ENCODE measurements around the gene CCDC12. TPM values are rescaled to one million over a fixed set of nuclear protein-coding genes. Genes with fewer than 3 reads are reported as not detected.

The CCDC12 gene
- total and polyA plus RNA-seq, 9 of the 15 experiments (the other 6 are each of a cell fraction or from before 2014, with no cell fraction given): 8.9 to 201 (median 86.9) TPM

GRCh38 chr3:46875560-46875959 is 101.0 kb downstream of the CCDC12 start:
- Histone ChIP-seq H4K20me1 (replicated peaks; ENCODE audit: control insufficient read depth, insufficient read depth, low read length) (peaks cover 19% of the 10 kb centered on the region), H3K27me3 (ENCODE audit: control insufficient read depth in 2 of 2, insufficient read depth in 2 of 2, low read length in 2 of 2) (peaks cover 24 to 71% of the 10 kb centered on the region in 2 experiments), H3K27ac (ENCODE audit: extremely low read depth, low read depth, low read length) (no peak overlapping the region), H3K4me2 (ENCODE audit: insufficient read depth, low read length) (no peak overlapping the region), H3K4me1 (replicated peaks in 1 of 2; ENCODE audit: control insufficient read depth in 2 of 2, insufficient read depth in 2 of 2, low read length in 2 of 2) (peaks cover 0 to 4% of the 10 kb centered on the region in 2 experiments; a peak in 1 of 5 replicates), H3K4me3 (no peak overlapping the region), H2AFZ (ENCODE audit: low read depth, low read length) (no peak overlapping the region), H3K36me3 (ENCODE audit: control insufficient read depth, insufficient read depth, low read length) (no peaks in the 10 kb centered on the region), H3K9ac (ENCODE audit: insufficient read depth in 1 of 2, low read depth in 2 of 2, low read length in 2 of 2) (no peak overlapping the region), H3K79me2 (ENCODE audit: control insufficient read depth, insufficient read depth, low read length) (no peaks in the 10 kb centered on the region), H3K9me1 (ENCODE audit: control insufficient read depth, insufficient read depth, low read length) (no peaks in the 10 kb centered on the region), H3K9me3 (replicated peaks; ENCODE audit: control insufficient read depth, insufficient read depth, low read depth, low read length) (no peaks in the 10 kb centered on the region)
- no peak for ATAC-seq
- DNase-seq (ENCODE audit: extremely low read depth in 1 of 4, low spot score in 3 of 4): no peak
- intact Hi-C loops (cut with micrococcal nuclease): no loop called here
- CTCF ChIA-PET (ENCODE audit: low intra/inter-chr PET ratio): no interaction called here
- no TSS peak for BruUV-seq (replicated peaks)
- no peak for FAIRE-seq
- POLR2A ChIA-PET: interaction anchor here (1.0 kb wide), 1 partner anchor 13 kb away, joined by 5 read pairs; no protein-coding TSS in a partner anchor
- WGBS (ENCODE audit: insufficient coverage, low coverage, missing lambda C conversion rate): 11% methylated on average over 9 of the region's 9 CpGs
- in situ Hi-C loops (cut with MboI): no loop called here
- TF ChIP-seq CHD7 (IDR thresholded peaks at IDR 0.05; ENCODE audit: low read depth, low read length) (no peak), FUS (optimal IDR thresholded peaks at IDR 0.05; ENCODE audit: low read depth, low read length) (no peak), CHCHD3 (CRISPR knock-in tag; IDR thresholded peaks at IDR 0.05) (no peak), POLR3G (IDR thresholded peaks at IDR 0.05; ENCODE audit: extremely low read depth, insufficient read length, insufficient replicate concordance) (no peak), CBX8 (IDR thresholded peaks at IDR 0.05; ENCODE audit: borderline replicate concordance, extremely low read depth, low read depth, low read length, poor library complexity, severe bottlenecking) (no peak), TARDBP (IDR thresholded peaks at IDR 0.05) (no peak)
